ENCODE results near the gene RGN.

GRCh38 chrX:47068214-47068613, 10.0 kb upstream of the RGN start:
- TF ChIP-seq SMC3 (conservative IDR thresholded peaks at IDR 0.05; ENCODE audit: poor library complexity), result no peak
- no peak for TF ChIP-seq CTCF (IDR thresholded peaks at IDR 0.05; ENCODE audit: poor library complexity, severe bottlenecking)
- no peak for TF ChIP-seq POLR2AphosphoS5 (IDR thresholded peaks at IDR 0.05)
- TF ChIP-seq TAF1 (IDR thresholded peaks at IDR 0.05; ENCODE audit: low read depth), result no peak
